Stimulated activated CD8-positive, alpha-beta memory T cell treated with anti-CD3 and anti-CD28 coated beads, Interleukin-7, amount 100 ng/mL, for 4 hours (primary cell): Measurements from ENCODE around the gene PRRC2C.

Source experiments
- DNase-seq, 2 donors: peaks; one replicate each; pipeline ENCODE4 v3.0.0-alpha.2; 2020; ENCODE audit warnings: low read depth in 2 of 2

PRRC2C gene

DNA sequence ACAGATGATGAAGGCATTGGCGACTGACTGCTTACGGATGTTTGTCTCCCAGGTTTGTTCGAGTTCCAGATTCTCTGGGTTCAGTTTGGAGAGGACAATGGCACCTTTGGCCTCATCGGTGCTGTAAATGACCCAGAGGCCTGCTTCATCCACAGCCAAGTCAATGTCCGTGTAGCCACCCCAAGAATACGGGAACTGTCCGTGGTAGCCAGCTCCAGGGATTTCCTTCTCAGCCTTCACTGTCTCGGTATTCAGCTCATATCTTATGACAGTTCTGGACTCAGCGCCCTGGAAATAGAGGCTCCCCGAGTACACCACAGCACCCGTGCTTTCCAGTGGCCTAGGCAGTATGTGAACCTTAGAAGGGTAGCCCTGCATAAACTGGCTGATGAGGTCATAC is 150.8 kb downstream of the PRRC2C start:
- no peak for DNase-seq

DNA sequence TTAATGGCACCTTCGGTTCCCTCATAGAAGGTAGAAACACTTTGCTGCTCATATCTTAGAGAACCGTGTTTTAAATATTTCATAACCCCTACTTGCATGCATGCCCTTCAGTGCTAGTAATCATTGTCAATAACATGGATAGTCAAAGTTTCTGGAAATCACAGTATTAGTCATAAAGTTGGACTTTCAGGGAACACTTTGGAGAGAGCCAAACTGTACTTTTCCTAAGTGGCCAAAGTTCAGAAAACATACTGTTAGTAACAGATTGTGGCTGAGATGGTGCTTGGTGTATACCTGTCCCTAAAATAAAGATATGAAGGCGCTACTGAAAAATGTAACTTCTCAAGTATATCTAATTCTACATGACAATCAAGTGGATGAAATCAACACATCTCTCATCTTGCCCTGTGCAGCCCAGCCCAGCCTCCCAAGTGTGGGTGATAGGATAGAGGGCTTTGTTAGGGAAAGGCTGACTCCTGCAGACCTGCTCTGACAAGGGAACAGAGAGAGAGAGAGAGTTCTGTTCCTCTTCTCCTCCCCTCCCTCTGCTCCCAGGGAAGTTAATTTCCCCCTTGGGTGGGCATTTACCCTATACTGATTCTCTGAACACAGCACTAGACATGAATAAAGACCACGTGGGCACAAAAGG is 152.7 kb downstream of the PRRC2C start:
- no peak for DNase-seq

DNA sequence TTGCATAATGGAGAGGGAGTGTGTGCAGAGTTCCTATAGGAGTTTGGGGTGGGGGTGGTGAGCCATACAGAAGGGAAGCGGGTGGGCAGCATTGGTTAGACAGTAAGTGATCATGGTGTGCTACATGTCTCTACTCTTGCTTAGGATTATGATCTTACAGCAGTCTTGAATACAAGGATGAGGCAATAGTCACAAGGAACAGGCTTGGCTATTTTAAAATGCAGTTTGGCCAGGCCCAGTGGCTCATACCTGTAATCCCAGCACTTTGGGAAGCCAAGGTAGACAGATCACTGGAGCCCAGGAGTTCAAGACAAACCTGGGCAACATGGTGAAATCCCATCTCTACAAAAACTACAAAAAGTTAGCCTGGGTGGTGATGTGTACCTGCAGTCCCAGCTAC is 154.9 kb downstream of the PRRC2C start:
- DNase-seq, result no peak

- no peak for DNase-seq
These were observed 155.9 kb downstream of the PRRC2C start for GRCh38 chr1:171641076-171641864.

DNA sequence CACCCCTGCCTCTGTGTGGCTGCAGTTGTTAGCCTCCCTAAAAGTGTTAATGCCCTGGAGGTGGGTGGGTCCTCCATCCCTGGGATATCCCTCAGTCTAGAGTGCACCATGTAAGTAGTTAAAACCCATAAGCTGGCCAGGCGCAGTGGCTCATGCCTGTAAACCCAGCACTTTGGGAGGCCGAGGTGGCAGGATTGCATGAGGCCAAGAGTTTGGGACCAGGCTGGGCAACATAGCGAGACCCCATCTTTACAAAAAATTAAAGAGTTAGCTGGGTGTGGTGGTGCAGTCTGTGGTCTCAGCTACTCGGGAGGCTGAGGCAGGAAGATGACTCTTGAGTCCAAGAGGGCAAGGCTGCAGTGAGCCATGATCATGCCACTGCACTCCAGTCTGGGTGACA is 156.9 kb downstream of the PRRC2C start:
- no peak for DNase-seq
